Mesothelial cell of epicardium (in vitro differentiated cells): ENCODE results near the gene C5orf24. TPM values are rescaled to one million over a fixed set of nuclear protein-coding genes. Genes with fewer than 3 reads are reported as not detected.

Source experiments
- DNase-seq, 2 experiments: peaks; one replicate each; pipeline ENCODE4 v3.0.0; 2021; ENCODE audit warnings: low spot score in 2 of 2; ENCODE audit not compliant: unreplicated experiment in 2 of 2
- H3K27ac Mint-ChIP-seq: 2 replicates; pipeline ENCODE4 v1.8.0; 2021; ENCODE audit warnings: mixed read lengths
- H3K27me3 Mint-ChIP-seq: 2 replicates; pipeline ENCODE4 v1.8.0; 2021; ENCODE audit warnings: low read depth, mixed read lengths
- H3K36me3 Mint-ChIP-seq: 2 replicates; pipeline ENCODE4 v1.8.0; 2021; ENCODE audit warnings: mixed read lengths
- H3K4me1 Mint-ChIP-seq: 2 replicates; pipeline ENCODE4 v1.8.0; 2021; ENCODE audit warnings: mixed read lengths
- H3K4me3 Mint-ChIP-seq: 2 replicates; pipeline ENCODE4 v1.8.0; 2021; ENCODE audit warnings: mild to moderate bottlenecking, moderate library complexity, mixed read lengths
- H3K9me3 Mint-ChIP-seq: 2 replicates; pipeline ENCODE4 v1.8.0; 2021; ENCODE audit warnings: mixed read lengths
- CTCF ChIP-seq: fragments of 200-600 bp; sonication (generic); IDR thresholded peaks from one replicate; pipeline ENCODE4 v1.5.0; 2021; ENCODE audit warnings: antibody characterized with exemption; ENCODE audit not compliant: unreplicated experiment
- total RNA-seq: library from RNA; stranded (reverse); gene quantifications from 3 replicates; pipeline ENCODE4 v1.2.1, GENCODE V29; 2021

C5orf24 gene
- total RNA-seq, 1 donor from 2014 or later: 85.4 TPM

GRCh38 chr5:134817006-134817405, 28.8 kb upstream of the C5orf24 start:
- no peak for DNase-seq
- Mint-ChIP-seq H3K27me3 (no peaks in the 10 kb centered on the region), H3K9me3 (no peaks in the 10 kb centered on the region), H3K36me3 (peaks cover 40% of the 10 kb centered on the region), H3K27ac (no peak overlapping the region), H3K4me1 (no peaks in the 10 kb centered on the region), H3K4me3 (no peak overlapping the region)
- no peak for TF ChIP-seq CTCF

- TF ChIP-seq CTCF: no peak
- Mint-ChIP-seq H3K4me3 (no peak overlapping the region), H3K36me3 (peaks cover 32% of the 10 kb centered on the region), H3K9me3 (no peaks in the 10 kb centered on the region), H3K27me3 (no peaks in the 10 kb centered on the region), H3K27ac (no peak overlapping the region), H3K4me1 (no peaks in the 10 kb centered on the region)
- no peak for DNase-seq
Observed at GRCh38 chr5:134818776-134819175, 27.0 kb upstream of the C5orf24 start.

GRCh38 chr5:134819407-134819963, 26.3 kb upstream of the C5orf24 start:
- Mint-ChIP-seq H3K4me1 (no peaks in the 10 kb centered on the region), H3K27ac (no peak overlapping the region), H3K36me3 (peaks cover 30% of the 10 kb centered on the region), H3K9me3 (no peaks in the 10 kb centered on the region), H3K27me3 (no peaks in the 10 kb centered on the region), H3K4me3 (no peak overlapping the region)
- TF ChIP-seq CTCF: no peak
- no peak for DNase-seq

GRCh38 chr5:134821841-134822240, 23.9 kb upstream of the C5orf24 start:
- no peak for DNase-seq
- TF ChIP-seq CTCF: no peak
- H3K27me3 Mint-ChIP-seq: no peaks in the 10 kb centered on the region

GRCh38 chr5:134824681-134825080, 21.1 kb upstream of the C5orf24 start:
- Mint-ChIP-seq H3K27ac (no peak overlapping the region), H3K4me1 (no peaks in the 10 kb centered on the region)

More at GRCh38 chr5:134821841-134822240, 23.9 kb upstream of the C5orf24 start:
- Mint-ChIP-seq H3K36me3 (peaks cover 25% of the 10 kb centered on the region), H3K27ac (no peak overlapping the region), H3K9me3 (no peaks in the 10 kb centered on the region), H3K4me3 (no peak overlapping the region), H3K4me1 (no peaks in the 10 kb centered on the region)

More at GRCh38 chr5:134824681-134825080, 21.1 kb upstream of the C5orf24 start:
- no peak for TF ChIP-seq CTCF
- Mint-ChIP-seq H3K9me3 (no peaks in the 10 kb centered on the region), H3K36me3 (peaks cover 21% of the 10 kb centered on the region), H3K27me3 (no peaks in the 10 kb centered on the region), H3K4me3 (no peak overlapping the region)
- no peak for DNase-seq
